ENCODE data around the gene GSKIP.
A peak's percentile ranks its signal among the peaks of the same experiment; 100 is the strongest.

Gene GSKIP

DNA sequence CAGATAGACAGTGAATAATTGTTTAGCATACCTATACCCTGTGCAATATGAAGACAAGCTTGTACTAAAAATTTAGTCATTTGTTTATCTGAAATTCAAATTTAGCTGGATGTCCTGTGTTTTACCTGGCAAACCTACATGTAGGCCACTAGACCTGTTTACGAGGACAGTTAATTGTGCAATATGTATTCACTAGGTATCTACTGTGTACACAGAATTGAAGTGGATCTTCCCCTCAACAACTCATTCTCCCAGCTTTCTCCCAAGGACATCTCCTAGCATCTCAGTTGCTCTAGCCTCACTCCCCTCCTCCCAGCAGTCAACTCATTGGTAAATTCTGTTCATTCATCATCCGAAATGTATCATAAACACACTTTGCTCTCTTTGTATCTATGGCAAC lies 53.9 kb downstream of the GSKIP start:
- TF ChIP-seq, protein P1, sequence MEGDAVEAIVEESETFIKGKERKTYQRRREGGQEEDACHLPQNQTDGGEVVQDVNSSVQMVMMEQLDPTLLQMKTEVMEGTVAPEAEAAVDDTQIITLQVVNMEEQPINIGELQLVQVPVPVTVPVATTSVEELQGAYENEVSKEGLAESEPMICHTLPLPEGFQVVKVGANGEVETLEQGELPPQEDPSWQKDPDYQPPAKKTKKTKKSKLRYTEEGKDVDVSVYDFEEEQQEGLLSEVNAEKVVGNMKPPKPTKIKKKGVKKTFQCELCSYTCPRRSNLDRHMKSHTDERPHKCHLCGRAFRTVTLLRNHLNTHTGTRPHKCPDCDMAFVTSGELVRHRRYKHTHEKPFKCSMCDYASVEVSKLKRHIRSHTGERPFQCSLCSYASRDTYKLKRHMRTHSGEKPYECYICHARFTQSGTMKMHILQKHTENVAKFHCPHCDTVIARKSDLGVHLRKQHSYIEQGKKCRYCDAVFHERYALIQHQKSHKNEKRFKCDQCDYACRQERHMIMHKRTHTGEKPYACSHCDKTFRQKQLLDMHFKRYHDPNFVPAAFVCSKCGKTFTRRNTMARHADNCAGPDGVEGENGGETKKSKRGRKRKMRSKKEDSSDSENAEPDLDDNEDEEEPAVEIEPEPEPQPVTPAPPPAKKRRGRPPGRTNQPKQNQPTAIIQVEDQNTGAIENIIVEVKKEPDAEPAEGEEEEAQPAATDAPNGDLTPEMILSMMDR (IDR thresholded peaks at IDR 0.05; ENCODE audit: poor library complexity, severe bottlenecking): no peak
- no peaks in the 10 kb centered on the region for H3K27me3 ChIP-seq (ENCODE audit: insufficient read depth, poor library complexity, severe bottlenecking)

DNA sequence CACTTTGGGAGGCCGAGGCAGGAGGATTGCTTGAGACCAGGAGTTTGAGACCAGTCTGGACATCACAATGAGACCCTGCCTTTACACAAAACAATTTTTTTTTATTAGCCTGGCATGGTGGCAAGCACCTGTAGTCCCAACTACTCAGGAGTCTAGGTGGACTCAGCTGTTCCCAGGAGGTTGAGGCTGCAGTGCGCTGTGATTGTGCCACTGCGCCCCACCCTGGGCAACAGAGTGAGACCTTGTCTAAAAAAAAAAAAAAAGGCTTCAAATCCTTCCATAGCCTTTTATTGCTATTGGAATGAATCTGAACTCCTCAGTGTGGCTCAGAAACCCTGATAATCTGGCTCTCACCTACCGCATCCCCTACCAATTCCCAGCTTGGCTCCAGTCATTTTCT lies 54.7 kb downstream of the GSKIP start:
- no peak for DNase-seq (ENCODE audit: low spot score)
- Histone ChIP-seq H3K4me3 (ENCODE audit: severe bottlenecking) (no peak overlapping the region), H3K36me3 (ENCODE audit: low read depth) (no peaks in the 10 kb centered on the region), H3K9me3 (ENCODE audit: severe bottlenecking) (no peaks in the 10 kb centered on the region), H3K27ac (ENCODE audit: poor library complexity, severe bottlenecking) (no peak overlapping the region), H3K27me3 (ENCODE audit: insufficient read depth, poor library complexity, severe bottlenecking) (no peaks in the 10 kb centered on the region), H3K4me1 (ENCODE audit: insufficient read depth, poor library complexity, severe bottlenecking) (no peaks in the 10 kb centered on the region)
- ATAC-seq (ENCODE audit: low read depth): no peak
- TF ChIP-seq, protein P1 (IDR thresholded peaks at IDR 0.05; ENCODE audit: poor library complexity, severe bottlenecking): no peak

More for the DNA sequence above, 53.9 kb downstream of the GSKIP start:
- H3K36me3 ChIP-seq (ENCODE audit: low read depth): no peaks in the 10 kb centered on the region
- no peaks in the 10 kb centered on the region for H3K4me1 ChIP-seq (ENCODE audit: insufficient read depth, poor library complexity, severe bottlenecking)
- no peak for ATAC-seq (ENCODE audit: low read depth)
- H3K27ac ChIP-seq (ENCODE audit: poor library complexity, severe bottlenecking): no peak overlapping the region
- no peaks in the 10 kb centered on the region for H3K9me3 ChIP-seq (ENCODE audit: severe bottlenecking)
- DNase-seq (ENCODE audit: low spot score): no peak
- no peak overlapping the region for H3K4me3 ChIP-seq (ENCODE audit: severe bottlenecking)

DNA sequence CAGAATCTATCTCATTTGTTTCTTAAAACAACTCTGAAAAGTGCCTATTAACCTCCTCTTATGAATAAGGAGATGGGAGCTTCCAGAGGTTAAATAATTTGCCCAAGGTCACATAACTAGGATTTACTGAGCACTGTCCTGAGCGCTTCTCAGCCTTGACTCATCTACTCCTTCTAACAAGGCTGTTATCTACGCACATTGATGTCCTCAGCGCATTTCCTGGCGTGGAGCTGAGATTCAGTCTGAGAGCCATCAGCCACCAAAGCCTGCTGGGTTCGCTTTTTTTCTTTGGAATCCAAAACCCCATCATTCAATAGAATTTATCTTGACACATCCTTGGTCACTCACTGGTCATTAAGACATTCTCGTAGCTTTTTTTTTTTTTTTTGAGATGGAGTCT lies 57.9 kb downstream of the GSKIP start:
- no peak for DNase-seq (ENCODE audit: low spot score)

DNA sequence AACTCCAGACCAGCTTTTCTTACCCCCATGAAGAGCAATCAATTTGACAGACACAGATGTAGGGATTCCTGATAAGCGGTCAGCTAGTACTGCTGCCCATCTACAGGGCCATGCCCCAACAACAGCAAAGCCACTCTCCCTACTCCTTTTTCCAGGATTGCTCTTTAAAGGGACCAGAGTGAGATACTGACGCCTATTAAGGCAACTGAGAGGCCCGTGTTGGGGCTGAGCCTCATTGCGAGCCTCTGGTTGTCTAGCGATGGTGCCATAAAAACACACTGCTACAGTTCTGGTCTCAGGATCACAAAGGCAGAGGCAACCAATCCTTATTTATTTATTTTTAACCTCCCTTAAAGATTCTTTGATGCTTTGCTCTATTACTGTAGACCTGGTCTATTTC lies 59.7 kb downstream of the GSKIP start:
- H3K27ac ChIP-seq (ENCODE audit: poor library complexity, severe bottlenecking): no peak overlapping the region
- no peak for DNase-seq (ENCODE audit: low spot score)

More for the DNA sequence above, 57.9 kb downstream of the GSKIP start:
- Histone ChIP-seq H3K4me3 (ENCODE audit: severe bottlenecking) (no peak overlapping the region), H3K4me1 (ENCODE audit: insufficient read depth, poor library complexity, severe bottlenecking) (no peaks in the 10 kb centered on the region), H3K36me3 (ENCODE audit: low read depth) (no peaks in the 10 kb centered on the region), H3K27ac (ENCODE audit: poor library complexity, severe bottlenecking) (no peak overlapping the region), H3K9me3 (ENCODE audit: severe bottlenecking) (no peaks in the 10 kb centered on the region), H3K27me3 (ENCODE audit: insufficient read depth, poor library complexity, severe bottlenecking) (no peaks in the 10 kb centered on the region)
- no peak for ATAC-seq (ENCODE audit: low read depth)
- TF ChIP-seq, protein P1 (IDR thresholded peaks at IDR 0.05; ENCODE audit: poor library complexity, severe bottlenecking): no peak

DNA sequence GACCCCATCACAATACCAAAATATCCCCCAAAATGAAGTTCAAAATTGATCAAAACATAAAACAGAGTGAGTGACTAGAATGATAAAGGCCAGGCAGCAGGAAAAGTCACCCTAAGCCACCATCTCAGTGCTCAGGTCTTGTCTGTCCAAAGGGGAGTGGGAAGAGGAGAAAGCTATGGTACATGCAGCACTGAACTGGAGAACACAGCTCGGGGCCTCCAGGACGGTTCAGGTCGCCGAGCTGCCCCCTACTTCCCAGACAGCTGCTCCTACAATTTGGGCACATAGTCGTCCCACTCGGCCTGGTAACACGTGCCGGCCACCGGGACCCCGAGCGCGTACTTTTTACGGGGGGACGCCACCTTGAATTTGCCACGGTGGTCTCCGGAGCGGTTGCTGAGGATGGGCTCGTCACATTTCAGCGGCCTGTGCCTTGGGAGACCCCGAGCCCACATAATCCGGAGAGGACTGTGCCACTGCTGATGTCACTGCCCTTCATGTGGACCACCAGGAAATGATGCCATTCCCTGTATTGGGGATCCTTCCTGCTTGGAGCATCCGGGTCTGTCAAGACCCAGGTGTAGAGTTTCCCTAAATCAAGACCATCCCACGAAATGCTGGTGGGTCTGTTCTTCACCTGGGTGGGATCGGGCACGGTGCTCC lies 60.3 kb downstream of the GSKIP start:
- DNase-seq (ENCODE audit: low spot score): no peak
- H3K27me3 ChIP-seq (ENCODE audit: insufficient read depth, poor library complexity, severe bottlenecking): no peaks in the 10 kb centered on the region
- H3K4me1 ChIP-seq (ENCODE audit: insufficient read depth, poor library complexity, severe bottlenecking): no peaks in the 10 kb centered on the region
- peak overlapping the region; percentile 22 for H3K4me3 ChIP-seq (ENCODE audit: severe bottlenecking)
- TF ChIP-seq, protein P1 (IDR thresholded peaks at IDR 0.05; ENCODE audit: poor library complexity, severe bottlenecking): no peak
- no peak for ATAC-seq (ENCODE audit: low read depth)
- H3K36me3 ChIP-seq (ENCODE audit: low read depth): no peaks in the 10 kb centered on the region
- H3K27ac ChIP-seq (ENCODE audit: poor library complexity, severe bottlenecking): no peak overlapping the region
- no peaks in the 10 kb centered on the region for H3K9me3 ChIP-seq (ENCODE audit: severe bottlenecking)

More for the DNA sequence above, 59.7 kb downstream of the GSKIP start:
- H3K9me3 ChIP-seq (ENCODE audit: severe bottlenecking): no peaks in the 10 kb centered on the region
- H3K4me3 ChIP-seq (ENCODE audit: severe bottlenecking): no peak overlapping the region
- no peak for ATAC-seq (ENCODE audit: low read depth)
- no peaks in the 10 kb centered on the region for H3K27me3 ChIP-seq (ENCODE audit: insufficient read depth, poor library complexity, severe bottlenecking)
- TF ChIP-seq, protein P1 (IDR thresholded peaks at IDR 0.05; ENCODE audit: poor library complexity, severe bottlenecking): no peak
- H3K4me1 ChIP-seq (ENCODE audit: insufficient read depth, poor library complexity, severe bottlenecking): no peaks in the 10 kb centered on the region
- H3K36me3 ChIP-seq (ENCODE audit: low read depth): no peaks in the 10 kb centered on the region
